HG03521 (cell line): ENCODE data around the gene NUDT14.

Experiments
- ATAC-seq: cut with Tn5 transposase; IDR thresholded peaks from one replicate; pipeline ENCODE4 v1.9.1; 2021; ENCODE audit warnings: mild to moderate bottlenecking, moderate library complexity; ENCODE audit not compliant: unreplicated experiment

NUDT14 gene

DNA sequence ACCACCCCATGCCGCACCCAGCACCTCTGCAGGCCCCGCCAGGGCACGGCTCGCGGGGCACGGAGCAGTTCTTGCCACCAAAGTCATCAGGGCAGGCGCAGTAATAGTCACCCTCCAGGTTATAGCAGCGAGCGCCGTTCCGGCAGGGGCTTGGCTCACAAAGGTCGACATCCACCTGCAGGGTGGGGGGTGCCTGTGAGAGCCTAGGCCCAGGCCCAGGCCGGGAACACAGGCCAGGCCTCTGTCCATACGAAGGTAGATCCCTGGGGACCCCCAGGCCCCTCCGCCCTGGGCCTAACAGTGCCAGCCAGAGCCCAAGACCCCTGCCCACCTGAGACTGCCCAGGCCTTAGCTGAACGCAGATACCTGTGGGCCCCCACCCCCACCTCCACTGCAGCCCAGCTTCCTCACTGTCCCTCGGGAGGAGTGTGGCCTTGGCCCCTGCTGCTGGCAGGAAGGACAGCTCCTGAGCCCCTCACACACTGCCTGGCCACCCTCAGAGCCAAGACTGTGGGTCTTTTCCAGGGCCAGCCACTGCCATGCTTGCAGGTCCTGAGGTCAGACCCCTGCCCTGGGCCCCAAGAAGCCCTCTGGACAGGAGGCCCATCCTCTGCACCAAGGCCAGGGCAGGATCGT is 31.8 kb downstream of the NUDT14 start:
- no peak for ATAC-seq

DNA sequence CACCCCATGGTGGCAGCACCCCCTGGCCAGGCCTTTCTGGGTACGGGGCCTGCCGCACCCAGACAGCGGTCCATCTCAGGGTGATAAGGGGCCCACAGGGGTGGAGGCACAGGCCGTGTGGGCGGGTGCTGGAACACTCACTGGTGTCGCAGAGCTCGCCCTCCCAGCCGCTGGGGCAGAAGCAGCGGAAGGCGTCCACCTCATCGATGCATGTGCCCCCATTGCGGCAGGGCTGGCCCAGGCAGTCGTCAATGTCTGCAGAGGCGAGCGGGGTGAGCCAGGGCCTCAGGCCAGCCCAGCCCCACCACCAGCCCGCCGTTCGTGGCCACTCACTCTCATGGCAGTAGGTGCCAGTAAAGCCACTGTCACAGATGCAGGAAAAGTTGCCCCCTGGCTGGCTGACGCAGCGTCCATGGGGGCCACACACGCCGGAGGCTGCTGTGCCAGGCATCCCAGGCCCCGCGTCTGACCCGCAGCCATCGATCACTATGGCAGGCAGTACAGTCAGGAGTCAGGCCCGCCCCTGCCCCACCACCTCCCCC is 32.4 kb downstream of the NUDT14 start:
- no peak for ATAC-seq

DNA sequence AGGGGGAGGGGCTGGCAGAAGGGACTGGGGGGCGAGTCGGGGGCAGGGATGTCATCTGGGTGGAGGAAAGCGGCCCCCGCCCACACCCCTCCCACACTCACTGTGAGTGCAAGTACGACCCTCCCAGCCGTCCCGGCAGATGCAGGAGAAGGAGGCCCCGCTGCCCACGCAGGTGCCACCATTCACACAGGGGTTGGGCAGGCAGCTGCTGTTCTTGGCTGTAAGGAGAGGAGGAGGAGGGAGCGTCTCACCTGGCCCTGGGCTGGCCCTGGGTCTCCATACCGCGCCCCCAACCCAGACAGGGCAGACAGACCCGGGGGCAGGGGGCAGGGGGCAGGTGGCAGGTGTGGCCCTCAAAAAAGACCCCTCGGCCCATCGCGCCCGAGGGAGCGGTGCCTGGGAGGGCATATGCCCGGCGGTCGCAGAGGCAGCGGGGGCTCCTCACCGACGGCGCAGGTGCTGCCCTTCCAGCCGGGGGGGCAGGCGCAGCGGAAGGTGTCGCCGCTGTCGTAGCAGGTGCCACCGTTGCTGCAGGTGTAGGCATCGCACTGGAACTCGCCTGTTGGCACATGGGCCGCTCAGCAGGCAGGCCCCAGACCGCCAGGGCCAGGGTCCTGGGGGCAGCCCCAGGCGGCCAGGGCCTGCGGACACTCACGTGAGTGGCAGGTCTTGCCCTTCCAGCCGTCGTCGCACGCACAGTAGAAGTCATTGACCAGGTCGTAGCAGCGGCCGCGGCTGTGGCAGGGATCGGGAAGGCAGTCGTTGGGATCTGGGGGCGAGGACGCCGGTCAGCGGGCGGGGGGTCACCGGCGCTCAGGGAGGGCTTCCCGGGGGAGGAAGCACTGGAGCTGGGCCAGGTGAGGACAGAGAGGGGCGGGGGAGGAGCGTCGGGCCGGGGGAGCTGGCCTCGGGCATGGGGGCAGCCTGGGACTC is 33.2 kb downstream of the NUDT14 start:
- ATAC-seq, result no peak

DNA sequence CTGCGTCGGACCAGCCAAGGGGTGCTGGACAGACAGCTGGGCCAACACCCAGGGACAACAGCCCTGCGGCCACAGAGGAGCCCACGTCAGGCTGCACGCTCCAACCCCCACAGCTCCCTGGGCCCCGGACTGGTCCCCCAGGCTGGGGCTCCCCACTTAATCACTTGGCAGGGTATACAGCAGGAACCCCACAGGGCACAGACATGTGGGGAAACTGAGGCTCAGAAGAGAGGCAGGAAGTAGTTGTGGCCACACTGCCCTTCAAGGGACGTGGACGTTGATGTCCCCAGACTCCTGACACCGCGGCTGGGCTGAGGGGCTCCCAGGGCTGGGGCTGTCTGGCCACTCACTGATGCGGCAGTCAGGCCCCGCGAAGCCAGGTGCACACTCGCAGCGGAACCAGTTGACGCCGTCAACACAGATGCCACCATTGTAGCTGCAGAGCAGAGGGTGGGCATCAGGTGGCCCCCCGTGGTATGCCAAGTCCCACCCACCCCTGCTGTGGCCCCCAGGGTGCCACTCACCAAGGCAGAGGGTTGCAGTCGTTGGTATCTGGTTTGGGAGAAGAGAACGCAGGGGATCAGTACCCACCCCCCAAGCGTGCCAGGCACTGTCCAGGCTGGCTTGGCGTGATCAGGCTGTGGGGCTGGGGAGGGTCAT is 34.0 kb downstream of the NUDT14 start:
- no peak for ATAC-seq

DNA sequence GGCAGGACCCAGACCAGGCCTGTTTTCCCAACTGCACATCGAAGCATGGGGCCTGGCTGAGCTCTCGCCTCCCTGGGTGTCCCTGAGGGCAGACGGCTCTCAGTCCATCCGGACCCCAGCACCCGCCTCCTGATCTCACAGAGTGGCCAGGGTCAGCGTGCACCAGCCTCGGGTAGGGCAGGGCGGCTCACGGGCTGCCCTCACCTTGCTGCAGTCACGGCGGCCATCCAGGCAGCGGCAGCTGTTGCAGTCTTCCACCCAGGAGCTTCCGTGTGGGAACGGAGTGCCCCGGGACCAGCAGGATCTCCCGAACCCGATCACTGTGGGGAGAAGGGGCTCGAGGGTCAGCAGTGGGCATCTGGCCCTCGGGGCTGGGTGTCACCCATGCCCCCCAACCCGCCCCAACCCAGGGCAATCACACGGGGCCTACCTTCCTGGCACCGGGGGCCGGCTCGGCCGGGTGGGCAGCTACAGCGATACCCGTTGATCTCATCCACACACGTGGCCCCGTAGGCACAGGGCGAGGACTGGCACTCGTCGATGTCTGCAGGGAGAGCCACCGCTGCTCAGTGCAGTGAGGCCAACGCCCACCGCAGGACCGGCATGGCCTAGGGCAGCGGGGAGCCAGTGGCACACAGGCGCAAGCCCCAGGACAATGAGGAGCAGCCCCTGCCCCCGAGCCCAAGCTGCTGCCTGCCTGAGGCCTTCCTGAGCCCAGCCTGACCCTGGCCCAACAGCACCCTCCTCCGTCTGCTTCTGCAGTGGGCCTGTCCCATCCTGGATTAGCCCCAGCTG is 34.7 kb downstream of the NUDT14 start:
- no peak for ATAC-seq

DNA sequence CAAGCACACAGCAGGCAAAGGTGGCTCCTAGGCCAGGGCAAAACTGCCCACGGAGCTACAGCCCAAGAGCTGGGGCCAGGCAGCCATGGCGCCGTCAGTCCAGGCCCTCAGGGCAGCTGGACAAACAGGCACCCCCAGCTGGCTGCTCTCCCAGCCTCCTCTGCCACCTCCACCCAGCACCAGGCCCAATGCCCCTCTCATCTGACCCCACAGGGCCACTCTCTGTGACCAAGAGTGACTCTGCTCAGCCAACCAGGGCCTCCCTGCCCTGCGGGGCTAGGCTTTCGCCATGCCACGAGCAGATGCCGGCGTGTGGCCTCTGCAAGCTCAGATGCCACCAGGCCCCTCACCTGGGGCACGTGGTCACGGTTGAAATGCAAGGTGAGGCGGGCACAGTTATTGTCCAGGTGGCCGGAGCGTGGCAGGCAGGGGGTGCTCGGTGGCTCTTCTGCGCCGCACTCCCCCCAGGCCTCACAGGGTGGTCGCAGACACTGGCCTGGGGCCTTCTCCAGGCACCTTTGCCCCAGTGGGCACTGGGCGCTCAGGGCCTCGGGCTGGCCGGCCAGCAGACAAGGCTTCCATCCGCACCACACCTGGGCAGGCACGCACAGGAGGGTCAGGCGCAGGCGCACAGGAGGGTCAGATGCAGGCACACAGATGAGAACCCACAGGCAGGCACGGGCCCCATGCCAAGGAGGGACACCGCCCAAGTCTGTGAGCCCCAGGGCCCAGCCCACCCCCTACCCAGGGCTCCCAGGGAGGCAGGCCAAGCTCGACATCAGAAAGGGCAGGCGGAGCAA is 35.5 kb downstream of the NUDT14 start:
- no peak for ATAC-seq

DNA sequence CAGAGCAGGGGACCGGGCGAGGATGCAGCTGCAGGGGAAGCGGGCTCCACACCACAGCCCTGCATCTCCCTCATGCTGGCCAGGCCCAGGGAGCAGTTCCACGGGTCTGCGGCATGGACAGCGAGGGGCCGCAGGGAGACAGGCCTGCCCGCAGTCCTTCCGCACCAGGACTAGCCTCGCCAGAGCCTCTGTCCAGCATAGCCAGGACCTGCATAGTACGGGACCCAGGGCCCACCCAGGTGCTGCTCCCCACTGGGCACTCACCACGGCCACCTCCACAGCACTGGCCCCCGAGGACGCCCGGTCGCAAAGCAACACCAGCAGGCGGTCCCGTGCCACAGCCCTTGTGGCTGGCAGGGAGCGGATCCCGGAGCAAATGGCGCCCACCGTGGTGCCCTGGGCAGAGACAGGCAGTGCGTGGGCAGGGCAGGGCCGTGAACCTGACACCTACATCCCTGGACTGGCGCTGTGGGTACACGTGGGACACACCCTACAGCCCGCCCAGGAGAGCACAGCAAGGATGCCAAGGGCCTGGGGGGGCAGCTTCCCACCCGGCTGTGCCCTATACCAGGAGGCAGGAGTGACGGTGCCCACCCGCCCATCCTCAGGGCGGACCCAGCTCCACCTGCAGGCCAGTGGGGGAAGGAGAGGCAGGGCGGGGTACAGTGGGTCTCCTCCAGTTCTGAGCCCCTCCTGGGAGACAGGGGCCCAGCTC is 36.3 kb downstream of the NUDT14 start:
- no peak for ATAC-seq

DNA sequence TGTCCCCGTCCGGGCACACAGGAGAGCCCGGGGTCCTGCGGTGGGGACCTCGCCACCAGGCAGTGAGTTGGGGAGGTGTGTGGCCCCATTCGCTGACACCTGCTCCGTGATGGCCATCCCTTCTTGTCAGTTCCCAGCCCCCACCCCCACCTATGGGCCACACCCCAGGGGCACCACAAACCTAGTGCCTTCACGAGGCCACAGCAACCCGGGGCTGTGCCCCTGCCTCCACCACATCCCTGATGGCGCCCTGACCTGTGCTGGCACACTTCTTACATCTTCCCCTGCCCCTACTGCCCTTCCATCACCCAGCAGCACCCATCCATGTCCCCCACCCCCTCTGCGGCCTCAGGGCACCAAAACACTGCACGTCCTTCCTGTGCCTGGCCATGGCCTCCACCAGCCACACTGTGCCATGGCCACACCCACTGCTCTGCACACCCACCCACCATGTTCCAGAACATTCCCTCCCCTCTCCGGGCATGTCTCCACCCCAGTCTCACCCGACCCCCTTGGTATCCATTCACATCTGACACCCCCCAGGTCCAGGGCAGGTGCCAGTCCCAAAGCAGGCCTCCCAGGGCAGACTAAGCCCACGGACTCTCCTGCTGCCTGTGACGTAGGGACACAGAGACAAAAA is 37.0 kb downstream of the NUDT14 start:
- ATAC-seq, result no peak

DNA sequence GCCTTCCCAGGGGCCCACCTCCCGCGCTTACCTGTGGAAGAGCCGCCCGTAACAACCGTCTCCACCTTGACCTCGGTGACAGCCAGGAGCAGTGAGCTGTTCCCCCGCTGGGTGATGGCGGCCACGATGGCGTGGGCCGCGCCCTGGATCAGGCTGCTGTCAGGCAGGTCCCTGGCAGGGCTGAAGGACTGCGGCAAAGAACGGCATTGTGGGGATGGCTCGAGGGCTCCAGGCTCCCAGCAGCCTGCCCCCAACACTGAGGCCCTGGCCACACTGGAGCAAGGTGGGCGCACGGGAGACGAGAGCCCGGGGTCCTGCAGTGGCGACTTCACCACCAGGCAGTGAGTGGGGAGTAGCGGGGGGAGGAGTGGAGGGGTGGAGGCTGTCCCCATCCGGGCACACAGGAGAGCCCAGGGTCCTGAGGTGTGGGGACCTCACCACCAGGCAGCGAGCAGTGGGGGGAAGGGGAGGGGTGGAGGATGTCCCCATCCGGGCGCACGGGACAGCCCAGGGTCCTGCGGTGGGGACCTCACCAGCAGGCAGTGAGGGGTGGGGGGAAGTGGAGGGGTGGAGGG is 37.6 kb downstream of the NUDT14 start:
- no peak for ATAC-seq

DNA sequence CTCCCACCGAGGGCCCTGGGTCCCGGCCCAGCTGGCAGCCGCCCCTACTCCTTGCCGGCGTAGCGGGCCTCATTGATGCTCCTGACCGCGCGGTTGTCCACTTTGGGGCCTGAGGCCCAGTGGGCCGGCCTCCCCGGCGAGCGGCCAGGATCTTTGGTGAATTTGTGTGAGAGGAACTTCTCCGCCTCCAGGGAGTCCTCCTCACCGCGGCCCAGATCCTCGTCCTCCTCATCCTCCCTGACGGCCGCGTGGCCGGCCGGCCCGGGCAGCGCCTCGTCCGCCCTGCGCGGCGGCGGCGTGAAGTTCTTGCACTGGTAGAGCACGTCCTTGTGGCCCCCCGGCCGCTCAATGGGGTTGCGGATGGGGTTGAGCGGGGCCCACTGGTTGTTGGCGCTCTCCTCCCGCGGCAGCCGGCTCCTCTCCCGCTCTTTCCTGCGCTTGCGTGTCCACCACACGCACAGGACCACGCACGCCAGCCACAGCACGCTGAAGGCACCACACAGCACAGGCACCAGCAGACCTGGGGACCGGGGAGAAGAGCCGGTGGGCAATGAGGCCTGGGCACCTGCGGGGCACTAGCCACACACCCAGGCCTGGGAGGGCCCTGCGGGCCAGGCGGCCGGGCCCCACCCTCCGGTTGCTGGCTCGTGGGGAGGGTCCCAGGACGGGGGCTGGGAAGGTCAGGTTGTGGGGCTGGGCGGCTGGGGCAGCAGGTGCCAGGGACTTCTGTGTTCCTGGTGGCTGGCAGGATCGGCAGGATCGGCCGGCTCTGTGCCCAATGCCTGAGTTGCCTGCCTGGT is 38.3 kb downstream of the NUDT14 start:
- ATAC-seq, result no peak

DNA sequence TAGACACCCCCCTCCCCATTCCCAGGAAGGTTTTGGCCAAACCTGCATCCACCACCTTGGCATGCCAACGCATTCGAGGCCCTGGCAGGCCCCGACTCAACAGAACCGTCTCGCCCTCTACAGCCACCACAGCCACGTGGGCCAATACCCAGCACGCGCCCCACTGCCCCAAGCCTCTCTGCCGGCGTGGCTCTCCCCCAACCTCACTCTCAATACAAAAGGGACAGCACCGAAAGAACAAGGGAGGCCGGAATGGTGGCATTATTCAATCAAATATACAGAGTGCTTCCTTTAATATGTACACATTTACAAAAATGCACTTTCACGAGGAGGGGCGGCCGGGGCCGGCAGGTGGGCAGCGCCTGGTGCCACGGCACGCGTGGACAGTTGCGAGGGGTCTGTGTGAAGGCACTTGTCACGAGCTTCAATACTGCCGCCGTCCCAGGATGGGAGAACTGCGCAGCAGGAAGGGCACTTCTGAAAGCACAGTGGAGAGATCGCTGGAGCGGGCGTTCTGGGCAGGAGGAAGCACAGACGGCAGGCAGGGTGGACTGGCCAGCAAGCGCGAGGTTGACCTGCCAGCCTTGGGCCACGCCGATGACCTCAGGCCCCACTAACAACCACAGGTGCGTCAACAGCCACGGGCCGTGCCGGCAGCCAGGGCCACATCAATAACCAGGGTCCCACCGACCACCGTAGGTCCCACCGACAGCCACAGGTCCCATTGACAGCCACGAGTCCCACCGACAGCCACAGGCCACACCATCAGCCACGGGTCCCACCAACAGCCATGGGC is 39.4 kb downstream of the NUDT14 start:
- no peak for ATAC-seq

DNA sequence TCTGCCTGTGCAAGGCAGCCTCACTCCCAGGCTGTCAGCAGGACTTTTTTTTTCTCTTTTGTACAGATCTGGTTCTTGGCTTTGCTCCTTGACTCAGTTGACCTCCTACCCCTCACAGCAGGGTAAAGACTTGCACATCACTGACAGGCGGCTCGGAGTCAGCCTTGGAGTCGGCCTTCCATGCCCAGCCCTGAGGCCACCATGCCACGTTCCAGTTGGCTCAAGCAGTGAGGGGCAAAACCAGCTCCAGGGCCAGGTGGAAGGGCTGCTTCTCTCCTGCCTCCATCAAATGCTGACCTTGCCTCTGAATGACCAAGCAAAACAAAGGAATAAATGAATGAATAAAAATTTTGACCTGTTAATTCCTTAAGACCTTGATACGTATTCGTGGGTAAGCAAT is 40.1 kb downstream of the NUDT14 start:
- ATAC-seq, result no peak

DNA sequence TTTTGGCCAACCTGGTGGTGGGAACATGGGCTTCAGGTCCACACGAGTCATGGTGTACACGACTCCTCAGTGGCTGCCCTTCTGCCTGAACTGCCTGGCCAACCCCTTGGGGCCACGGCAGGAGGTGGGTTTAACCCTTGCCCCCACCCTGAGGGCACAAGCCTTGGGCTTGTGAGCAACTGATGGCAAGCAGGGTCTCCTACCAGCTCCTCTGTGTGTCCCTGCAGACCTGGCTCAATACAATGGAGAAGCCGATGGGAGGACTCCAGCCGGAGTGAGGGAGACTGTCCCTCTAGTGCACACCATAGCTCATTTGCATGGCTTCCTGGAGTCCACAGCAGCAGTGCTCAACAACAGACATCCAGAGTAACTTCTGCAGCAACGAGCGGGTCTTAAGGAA is 40.5 kb downstream of the NUDT14 start:
- ATAC-seq, result no peak

DNA sequence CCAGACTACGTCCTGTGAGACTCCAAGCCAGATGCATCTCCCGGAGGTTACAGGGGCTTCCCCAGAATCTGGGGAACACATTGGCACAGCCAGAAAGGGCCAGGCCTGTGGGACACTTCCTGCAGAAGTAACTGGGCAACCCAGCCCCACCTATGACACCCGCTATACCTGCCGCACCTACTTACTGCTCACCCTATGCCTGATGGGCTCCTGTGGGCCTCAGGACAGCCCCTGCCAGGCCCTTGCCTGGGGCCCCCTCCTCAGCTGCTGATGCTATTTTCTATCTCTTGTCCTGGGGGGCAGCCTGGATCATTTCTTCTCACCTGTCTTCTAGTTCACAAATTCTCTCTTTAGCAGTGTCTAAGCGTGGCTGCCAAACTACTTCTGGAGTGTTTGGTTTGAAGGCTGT is 41.3 kb downstream of the NUDT14 start:
- no peak for ATAC-seq

DNA sequence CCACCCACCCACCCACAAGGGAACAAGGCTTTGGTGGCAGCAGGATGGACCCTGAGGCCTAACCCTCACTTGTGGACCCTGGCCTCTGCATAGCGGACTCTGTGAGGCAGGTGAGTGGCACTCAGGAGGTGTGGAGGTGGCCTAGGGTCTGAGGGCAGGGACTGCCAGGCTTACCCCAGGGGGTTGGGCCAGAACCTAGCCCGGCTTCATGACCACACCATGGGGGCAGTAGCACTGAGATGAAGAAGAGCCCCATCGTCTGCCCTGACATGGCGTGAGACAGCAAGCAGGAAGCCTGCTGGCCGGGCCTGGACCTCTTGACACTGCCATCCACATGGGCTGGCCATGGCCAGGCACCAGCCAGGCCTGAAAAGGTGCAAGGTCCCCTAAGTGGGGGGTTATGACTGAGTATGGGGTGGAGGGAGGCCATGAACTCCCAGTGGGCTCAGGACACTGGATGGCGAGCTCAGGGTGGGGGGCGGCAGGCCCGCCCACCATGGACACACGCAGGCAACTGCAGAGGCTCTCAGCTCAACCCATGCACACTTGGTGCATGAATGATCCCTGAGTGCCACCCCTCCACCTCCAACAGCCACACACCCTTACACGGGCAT is 41.8 kb downstream of the NUDT14 start:
- no peak for ATAC-seq

DNA sequence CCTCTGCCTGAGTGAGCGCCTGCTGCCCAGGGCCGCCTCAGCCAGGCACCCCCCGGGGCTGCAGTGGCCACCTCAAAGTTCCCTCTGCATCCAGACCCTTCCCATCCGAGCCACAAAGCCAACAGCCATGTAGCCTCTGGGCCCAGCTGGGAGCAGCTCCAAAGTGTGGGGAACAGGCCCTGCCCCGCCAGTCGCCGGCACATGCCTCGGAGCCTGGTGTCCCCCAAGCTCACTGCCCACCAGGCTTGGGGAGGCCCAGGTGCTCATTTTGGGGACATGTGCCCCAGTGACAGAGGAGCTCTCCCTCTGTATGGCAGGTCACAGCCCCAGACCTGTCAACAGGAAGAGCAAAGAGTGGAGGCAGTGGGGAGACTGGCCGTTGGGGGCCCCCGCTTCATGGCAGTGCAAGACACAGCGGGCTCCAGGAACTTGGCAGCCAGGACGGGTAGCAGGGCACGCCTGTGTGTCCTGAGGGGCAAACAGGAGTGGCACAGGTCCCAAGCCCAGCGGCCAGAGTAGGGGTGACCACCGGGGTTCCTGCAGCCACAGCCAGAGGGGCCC is 42.5 kb downstream of the NUDT14 start:
- no peak for ATAC-seq
